Stimulated activated CD8-positive, alpha-beta memory T cell treated with anti-CD3 and anti-CD28 coated beads, Interleukin-4, amount 100 ng/mL, for 24 hours (primary cell): Measurements from ENCODE around the gene KIFC1.

Experiments used
- DNase-seq: peaks from one replicate; pipeline ENCODE4 v3.0.0-alpha.2; 2020; ENCODE audit warnings: low read depth

Gene KIFC1

DNA sequence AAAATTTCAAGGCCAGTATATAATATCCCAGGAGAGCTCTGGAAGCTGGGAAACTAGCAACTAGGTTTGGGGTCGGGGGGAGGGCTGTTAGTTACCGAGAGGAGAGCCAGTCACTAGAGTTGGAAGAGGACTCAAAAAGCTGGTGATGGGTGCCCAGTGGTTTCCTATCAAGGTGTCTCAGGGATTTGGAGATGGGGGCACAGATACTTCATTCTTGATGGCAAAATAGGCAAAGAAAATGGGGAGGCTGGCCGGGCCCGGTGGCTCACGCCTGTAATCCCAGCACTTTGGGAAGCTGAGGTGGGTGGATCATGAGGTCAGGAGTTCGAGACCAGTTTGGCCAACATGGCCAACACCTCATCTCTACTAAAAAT lies 20.0 kb downstream of the KIFC1 start:
- DNase-seq: no peak

GRCh38 chr6:33412140-33413009 lies 20.8 kb downstream of the KIFC1 start:
- no peak for DNase-seq

GRCh38 chr6:33413241-33414120 lies 21.9 kb downstream of the KIFC1 start:
- DNase-seq: no peak

DNA sequence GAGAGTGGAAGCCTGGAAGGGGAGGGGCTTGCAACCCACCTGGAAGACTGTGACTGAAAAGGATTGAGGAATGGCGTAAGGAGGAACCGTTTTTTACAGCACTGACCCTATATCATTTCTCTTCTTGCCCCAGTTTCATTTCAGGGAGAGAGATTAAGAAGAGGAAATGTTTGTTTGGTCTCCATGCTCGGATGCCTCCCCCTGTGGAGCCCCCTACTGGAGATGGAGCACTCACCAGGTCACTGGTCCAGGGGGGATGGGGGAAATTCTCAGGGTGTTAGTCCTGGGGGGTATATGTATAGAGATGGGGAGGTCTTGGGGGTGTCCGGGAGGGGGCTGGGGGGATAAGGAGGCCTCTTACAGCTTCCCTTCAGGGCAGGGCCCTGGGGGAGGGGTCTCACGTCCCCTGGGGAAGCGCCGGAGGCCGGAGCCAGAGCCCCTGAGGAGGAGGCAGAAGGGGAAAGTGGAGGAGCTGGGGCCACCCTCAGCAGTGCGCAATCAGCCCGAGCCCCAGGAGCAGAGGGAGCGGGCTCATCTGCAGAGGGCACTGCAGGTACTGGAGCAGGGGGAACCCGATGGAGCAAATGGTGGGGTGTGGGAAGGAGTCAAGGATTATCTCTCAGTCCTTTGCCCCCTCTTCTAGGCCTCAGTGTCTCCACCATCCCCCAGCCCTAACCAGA lies 23.1 kb downstream of the KIFC1 start:
- DNase-seq: no peak

GRCh38 chr6:33415831-33416230 lies 24.2 kb downstream of the KIFC1 start:
- no peak for DNase-seq

- DNase-seq: no peak
Observed at GRCh38 chr6:33416386-33417127, 24.9 kb downstream of the KIFC1 start.

DNA sequence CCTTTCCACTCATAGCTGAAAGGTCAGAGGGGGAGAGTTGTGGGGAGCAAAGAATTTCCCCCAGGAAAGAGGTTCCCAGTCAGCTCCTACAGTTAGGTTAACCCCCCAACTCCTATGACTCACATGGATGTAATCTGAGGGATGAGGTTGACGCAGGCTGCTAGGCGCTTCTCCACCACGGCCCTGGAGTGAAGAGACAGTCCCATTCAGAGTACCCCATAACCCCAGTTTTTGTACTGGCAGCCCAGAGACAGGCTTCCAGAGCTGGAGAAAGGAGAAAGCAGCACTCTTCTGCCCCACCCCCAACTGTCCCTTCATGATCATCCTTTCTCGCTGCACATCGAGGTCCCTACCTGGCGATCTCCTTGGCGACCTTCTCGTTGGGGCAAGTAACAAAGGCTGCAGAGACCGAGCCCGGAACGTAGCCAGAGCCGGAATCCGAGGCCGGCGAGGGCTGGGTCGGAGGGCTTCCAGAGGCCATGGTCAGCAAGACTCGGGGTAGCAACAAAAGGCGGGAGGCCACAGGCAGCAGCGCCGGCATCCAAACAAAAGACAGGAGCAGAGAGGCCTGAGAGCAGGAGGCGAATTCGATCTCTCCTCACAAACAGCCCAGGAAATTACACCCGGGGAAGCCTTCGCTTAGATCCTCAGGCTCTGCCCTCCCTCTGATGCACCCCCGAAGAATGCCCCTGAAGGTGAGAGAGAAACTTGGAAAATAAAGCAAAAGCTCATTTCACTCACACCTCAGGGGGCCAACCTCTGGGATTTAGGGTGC lies 25.7 kb downstream of the KIFC1 start:
- DNase-seq: no peak

DNA sequence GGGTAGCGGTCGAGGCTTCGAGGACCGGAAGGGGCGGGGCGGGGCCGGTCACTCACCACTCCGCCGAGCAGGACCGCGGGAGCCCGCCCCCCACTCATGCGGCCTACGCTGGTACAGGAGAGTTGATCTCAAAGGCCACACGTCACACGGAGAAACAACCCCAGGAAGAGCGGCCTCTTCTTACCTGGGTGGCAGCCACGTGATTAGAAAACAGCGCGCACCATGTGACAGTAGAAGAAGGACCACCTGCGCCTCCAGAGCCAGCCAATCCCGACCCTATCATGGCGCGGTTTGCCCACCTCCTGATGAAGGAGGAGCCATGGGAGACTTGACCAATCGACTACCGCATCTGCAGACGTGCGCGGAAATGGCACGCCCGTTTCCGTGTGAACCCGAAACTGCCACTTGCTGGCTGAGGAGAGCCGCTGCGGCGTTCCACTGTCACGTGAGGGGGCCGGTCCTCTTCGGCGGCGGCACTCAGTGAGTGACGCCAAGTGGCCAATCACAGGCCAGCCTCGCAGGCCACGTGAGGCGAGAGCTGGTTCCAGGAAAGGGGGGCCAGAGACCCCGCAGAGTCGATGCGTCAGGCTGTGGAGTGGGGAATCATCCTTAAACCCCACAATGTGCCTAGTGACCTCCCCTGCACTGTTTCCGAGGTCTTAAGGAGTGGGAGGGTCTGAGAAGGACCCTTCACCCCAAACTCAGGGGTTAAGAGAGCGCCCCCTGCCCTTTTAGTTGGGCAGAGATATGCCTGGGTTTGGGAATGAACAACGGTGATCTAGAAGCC lies 26.5 kb downstream of the KIFC1 start, which contains the start of gene CUTA:
TSS of gene CUTA (minus strand) at position 205 of the 787 bp plus-strand sequence. CDS start at position 98, 107 bp downstream.
- DNase-seq: peak; percentile 99

DNA sequence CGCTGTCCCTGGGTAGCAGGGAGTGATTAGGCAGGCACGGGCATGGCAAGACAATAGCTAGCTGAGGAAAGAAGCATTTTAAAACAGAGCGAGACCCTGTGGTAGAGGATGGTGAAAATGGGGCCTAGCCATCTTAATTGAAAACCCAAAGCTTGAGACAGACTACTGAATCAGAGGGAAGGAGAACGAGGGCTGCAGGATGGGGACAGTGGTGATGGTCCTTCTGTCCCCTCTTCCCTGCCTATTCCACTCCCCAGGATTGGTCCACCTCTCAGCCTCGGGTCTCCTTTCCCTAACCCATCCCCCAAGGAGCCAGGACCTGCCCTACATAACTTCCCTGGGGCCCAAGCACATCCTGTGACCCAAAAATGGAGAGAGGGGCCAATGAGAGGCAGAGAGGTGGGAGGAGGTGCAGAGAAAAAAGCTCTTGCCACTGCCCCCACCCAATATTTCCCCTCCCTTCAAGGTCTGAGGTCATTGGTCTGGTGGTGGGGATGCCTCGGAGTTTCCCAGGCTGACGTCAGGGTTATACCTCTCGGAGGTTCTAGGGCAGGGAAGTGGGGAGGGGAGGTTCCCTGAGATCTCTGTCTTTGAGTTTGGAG lies 27.2 kb downstream of the KIFC1 start:
- no peak for DNase-seq

GRCh38 chr6:33419580-33420490 lies 28.2 kb downstream of the KIFC1 start, which contains the start of gene SYNGAP1:
Gene SYNGAP1 (plus strand): TSS chr6:33420065. CDS start chr6:33420265, 200 bp downstream.
- DNase-seq: no peak

- DNase-seq: no peak
Observed at GRCh38 chr6:33420491-33421343, 29.1 kb downstream of the KIFC1 start.

GRCh38 chr6:33421344-33421643 lies 29.7 kb downstream of the KIFC1 start:
- DNase-seq: no peak

- no peak for DNase-seq
Observed at GRCh38 chr6:33423777-33424176, 32.2 kb downstream of the KIFC1 start.

GRCh38 chr6:33424855-33425667 lies 33.4 kb downstream of the KIFC1 start:
- no peak for DNase-seq

- peak; percentile 65 for DNase-seq
Observed at GRCh38 chr6:33425668-33426577, 34.3 kb downstream of the KIFC1 start.
